IMR-90 (cell line): ENCODE data around the gene ZBP1. TPM values are rescaled to one million over a fixed set of nuclear protein-coding genes. Genes with fewer than 3 reads are reported as not detected.

Experiments used
- ATAC-seq: fragments of 200-7000 bp; cut with Tn5 transposase; 2 replicates; pipeline ENCODE4 v1.9.1; 2020; ENCODE audit warnings: low read depth, mild to moderate bottlenecking, moderate library complexity
- BruUV-seq: library from RNA; stranded (reverse); fragments of 400-500 nt; replicated peaks from 2 replicates; lab custom pipeline; 2021; lab: Mats Ljungman, UMichigan
- CTCF ChIA-PET: fragments of 300-600 bp; formaldehyde crosslinking; extraction: SDS; loops from one replicate; lab custom pipeline; 2021; ENCODE audit warnings: antibody characterized with exemption; lab: Yijun Ruan, JAX
- POLR2A ChIA-PET: fragments of 300-600 bp; sonication (Branson Sonifier 250); formaldehyde crosslinking; loops from one replicate; lab custom pipeline; 2022; ENCODE audit warnings: antibody characterized with exemption; ENCODE audit not compliant: unreplicated experiment; lab: Charles Lee
- DNase-seq: peaks from one replicate; pipeline ENCODE4 v3.0.0; 2013
- H2AFZ ChIP-seq: replicated peaks from 2 replicates; pipeline ENCODE3; 2013; ENCODE audit warnings: low read length, mild to moderate bottlenecking; ENCODE audit not compliant: poor library complexity
- H2AK5ac ChIP-seq: 2 replicates; pipeline ENCODE4 v1.6.1; 2013; ENCODE audit warnings: low read depth, low read length, inconsistent platforms
- H2AK9ac ChIP-seq: replicated peaks from 2 replicates; pipeline ENCODE3; 2013; ENCODE audit warnings: mild to moderate bottlenecking, low read depth, low read length, moderate library complexity; ENCODE audit not compliant: poor library complexity
- H2BK120ac ChIP-seq: 2 replicates; pipeline ENCODE4 v1.6.1; 2013; ENCODE audit warnings: low read depth, low read length, inconsistent platforms
- H2BK15ac ChIP-seq: 3 replicates; pipeline ENCODE4 v1.6.1; 2013; ENCODE audit warnings: low read depth, low read length, inconsistent platforms
- H2BK20ac ChIP-seq: 2 replicates; pipeline ENCODE4 v1.6.1; 2013; ENCODE audit warnings: low read depth, mild to moderate bottlenecking, inconsistent platforms, low read length, moderate library complexity
- H2BK5ac ChIP-seq: 2 replicates; pipeline ENCODE4 v1.6.1; 2013; ENCODE audit warnings: mild to moderate bottlenecking, low read depth, low read length, inconsistent platforms; ENCODE audit not compliant: poor library complexity, severe bottlenecking
- H3K14ac ChIP-seq: replicated peaks from 2 replicates; pipeline ENCODE4 v1.6.1; 2013; ENCODE audit warnings: low read depth, low read length, inconsistent platforms
- H3K18ac ChIP-seq: 2 replicates; pipeline ENCODE4 v1.6.1; 2013; ENCODE audit warnings: low read depth, low read length, control low read depth
- H3K23ac ChIP-seq: 2 replicates; pipeline ENCODE4 v1.6.1; 2013; ENCODE audit warnings: low read depth, low read length, inconsistent platforms
- H3K27ac ChIP-seq: 2 replicates; pipeline ENCODE4 v1.5.1; 2013; ENCODE audit warnings: mild to moderate bottlenecking, control low read depth, low read length; ENCODE audit not compliant: insufficient read depth
- H3K27me3 ChIP-seq: 2 replicates; pipeline ENCODE4 v1.6.1; 2013; ENCODE audit warnings: low read length; ENCODE audit not compliant: control insufficient read depth, insufficient read depth
- H3K36me3 ChIP-seq: 2 replicates; pipeline ENCODE4 v1.6.1; 2013; ENCODE audit warnings: low read length, mixed read lengths; ENCODE audit not compliant: control insufficient read depth, insufficient read depth
- H3K4ac ChIP-seq: 2 replicates; pipeline ENCODE4 v1.6.1; 2013; ENCODE audit warnings: low read depth, low read length, inconsistent platforms
- H3K4me1 ChIP-seq: 2 replicates; pipeline ENCODE4 v1.6.1; 2013; ENCODE audit warnings: low read length, mixed read lengths; ENCODE audit not compliant: control insufficient read depth, insufficient read depth
- H3K4me2 ChIP-seq: 2 replicates; pipeline ENCODE4 v1.6.1; 2013; ENCODE audit warnings: low read depth, mild to moderate bottlenecking, control low read depth, low read length, moderate library complexity
- H3K4me3 ChIP-seq: 2 replicates; pipeline ENCODE4 v1.5.1; 2013; ENCODE audit warnings: low read depth, mild to moderate bottlenecking, control low read depth, low read length, moderate library complexity; ENCODE audit not compliant: insufficient read depth
- H3K56ac ChIP-seq: 2 replicates; pipeline ENCODE4 v1.6.1; 2013; ENCODE audit warnings: low read length, inconsistent platforms; ENCODE audit not compliant: insufficient read depth; ENCODE audit errors: extremely low read depth
- H3K79me1 ChIP-seq, 2 experiments: 2 replicates each; pipeline ENCODE4 v1.6.1; 2013; ENCODE audit warnings: low read length in 2 of 2, inconsistent platforms in 1 of 2, low read depth in 1 of 2
- H3K9ac ChIP-seq: 2 replicates; pipeline ENCODE4 v1.6.1; 2013; ENCODE audit warnings: low read depth, low read length, control low read depth
- H3K9me1 ChIP-seq: 2 replicates; pipeline ENCODE4 v1.6.1; 2013; ENCODE audit warnings: low read length, inconsistent platforms; ENCODE audit not compliant: insufficient read depth
- H3K9me3 ChIP-seq: 2 replicates; pipeline ENCODE4 v1.6.1; 2013; ENCODE audit warnings: low read length; ENCODE audit not compliant: control insufficient read depth, insufficient read depth
- H4K20me1 ChIP-seq: 2 replicates; pipeline ENCODE4 v1.6.1; 2013; ENCODE audit warnings: low read length, inconsistent platforms; ENCODE audit not compliant: insufficient read depth
- H4K5ac ChIP-seq: 2 replicates; pipeline ENCODE4 v1.6.1; 2013; ENCODE audit warnings: mild to moderate bottlenecking, low read depth, low read length, control low read depth
- H4K8ac ChIP-seq, 2 experiments: 2 replicates each; pipeline ENCODE4 v1.6.1; 2013; ENCODE audit warnings: low read depth in 2 of 2, low read length in 2 of 2, control low read depth in 1 of 2, inconsistent platforms in 1 of 2
- H4K91ac ChIP-seq: 2 replicates; pipeline ENCODE4 v1.6.1; 2013; ENCODE audit warnings: low read depth, low read length, inconsistent platforms; ENCODE audit not compliant: insufficient read depth
- CHD1 ChIP-seq: IDR thresholded peaks from 2 replicates; pipeline ENCODE4 v1.6.1; 2012; ENCODE audit warnings: low read depth, low read length, improper control_type of control experiment
- CTCF ChIP-seq: conservative IDR thresholded peaks from 2 replicates; pipeline ENCODE4 v1.5.1; 2012; ENCODE audit warnings: mild to moderate bottlenecking, low read depth, low read length, improper control_type of control experiment
- FOS ChIP-seq: fragments of 150-350 bp; IDR thresholded peaks from 2 replicates; pipeline ENCODE4 v1.6.1; 2016; ENCODE audit warnings: low read depth, low read length
- MAZ ChIP-seq: IDR thresholded peaks from 2 replicates; pipeline ENCODE4 v1.6.1; 2012; ENCODE audit warnings: low read depth, mild to moderate bottlenecking, low read length, improper control_type of control experiment, moderate library complexity, borderline replicate concordance
- MXI1 ChIP-seq: IDR thresholded peaks from 2 replicates; pipeline ENCODE4 v1.6.1; 2012; ENCODE audit warnings: low read depth, mild to moderate bottlenecking, low read length, moderate library complexity, borderline replicate concordance
- RAD21 ChIP-seq: IDR thresholded peaks from 2 replicates; pipeline ENCODE4 v1.6.1; 2012; ENCODE audit warnings: low read length, improper control_type of control experiment
- WGBS, 2 experiments: methylation state at CpG; one replicate each; pipeline versions ENCODE4 v1.1.5 to v1.1.7; 2013; ENCODE audit warnings: missing lambda C conversion rate in 2 of 2; ENCODE audit not compliant: insufficient read length in 1 of 2; ENCODE audit errors: extremely low coverage in 2 of 2; 5-methylcytosine and 5-hydroxymethylcytosine counted together
- dilution Hi-C: fragments of 300-500 bp; cut with HindIII; formaldehyde crosslinking; loops from one replicate; pipeline ENCODE4 v1.14.3; 2018; ENCODE audit warnings: low sequenced_read_pairs; ENCODE audit not compliant: unreplicated experiment
- in situ Hi-C: fragments of 300-500 bp; cut with MboI; formaldehyde crosslinking; loops from 3 replicates; pipeline ENCODE4 v1.14.3; 2019; ENCODE audit warnings: low sequenced_read_pairs, inconsistent platforms, mixed read lengths
- intact Hi-C: fragments of 100-400 bp; cut with micrococcal nuclease; formaldehyde crosslinking; loops from 2 replicates; pipeline ENCODE4 v1.10.0; 2022
- polyA plus RNA-seq, 3 experiments: library from polyadenylated mRNA; depleted of rRNA; stranded (reverse); fragments of >200 nt; gene quantifications; 2 replicates each; pipeline ENCODE4 v1.2.3, GENCODE V29; 2012; ENCODE audit warnings: low replicate concordance in 1 of 3
- total RNA-seq: library from RNA; depleted of rRNA; stranded (reverse); fragments of >200 nt; gene quantifications from 2 replicates; pipeline ENCODE4 v1.2.3, GENCODE V29; 2012

The ZBP1 gene
- total and polyA plus RNA-seq, 2 of the 4 experiments (the other 2 are of a cell fraction): not detected

GRCh38 chr20:57596998-57597939, 23.0 kb downstream of the ZBP1 start (continued):
- peak; percentile 84 for TF ChIP-seq CTCF

- Histone ChIP-seq H2AK9ac (no peak overlapping the region), H3K14ac (no peak overlapping the region), H3K56ac (no peak overlapping the region), H3K79me1 (no peaks in the 10 kb centered on the region), H3K27ac (no peak overlapping the region), H2BK120ac (no peak overlapping the region), H3K4ac (no peak overlapping the region), H3K4me2 (no peak overlapping the region), H3K23ac (no peak overlapping the region), H3K18ac (no peak overlapping the region), H4K8ac (no peak overlapping the region), H3K36me3 (no peaks in the 10 kb centered on the region), H3K9me3 (no peaks in the 10 kb centered on the region), H3K27me3 (peaks cover 13% of the 10 kb centered on the region; the same call in 1 of the 2 replicates), H4K5ac (no peak overlapping the region), H3K4me3 (no peak overlapping the region), H3K4me1 (no peaks in the 10 kb centered on the region), H2AFZ (no peak overlapping the region), H3K9ac (no peak overlapping the region), H4K20me1 (no peaks in the 10 kb centered on the region; the same call in 1 of the 2 replicates), H4K91ac (no peak overlapping the region), H2BK5ac (no peak overlapping the region), H3K9me1 (no peaks in the 10 kb centered on the region), H2AK5ac (no peak overlapping the region), H2BK15ac (no peak overlapping the region), H2BK20ac (no peak overlapping the region)
- DNase-seq: no peak
- no TSS peak for BruUV-seq
- no peak for ATAC-seq
- POLR2A ChIA-PET: no interaction called here
- TF ChIP-seq CTCF (no peak), RAD21 (no peak), FOS (no peak), CHD1 (no peak), MAZ (no peak), MXI1 (no peak)
- intact Hi-C loops (no loop called here), in situ Hi-C loops (loop anchor here (10.0 kb wide), 1 partner anchor 212 kb away; no protein-coding TSS in a partner anchor), dilution Hi-C loops (no loop called here)
- no CpG with 5 or more reads among the region's 11 CpGs for WGBS, 2 experiments
- CTCF ChIA-PET: interaction anchor here (1.7 kb wide), 1 partner anchor 83 kb away, joined by 4 read pairs; no protein-coding TSS in a partner anchor
Observed at GRCh38 chr20:57596358-57596757, 23.9 kb downstream of the ZBP1 start.
